Measurements from ENCODE around the gene SGMS1. TPM values are rescaled to one million over a fixed set of nuclear protein-coding genes. Genes with fewer than 3 reads are reported as not detected.

Gene SGMS1
- total RNA-seq, 1 experiment from 2014 or later = 20.4 TPM

DNA sequence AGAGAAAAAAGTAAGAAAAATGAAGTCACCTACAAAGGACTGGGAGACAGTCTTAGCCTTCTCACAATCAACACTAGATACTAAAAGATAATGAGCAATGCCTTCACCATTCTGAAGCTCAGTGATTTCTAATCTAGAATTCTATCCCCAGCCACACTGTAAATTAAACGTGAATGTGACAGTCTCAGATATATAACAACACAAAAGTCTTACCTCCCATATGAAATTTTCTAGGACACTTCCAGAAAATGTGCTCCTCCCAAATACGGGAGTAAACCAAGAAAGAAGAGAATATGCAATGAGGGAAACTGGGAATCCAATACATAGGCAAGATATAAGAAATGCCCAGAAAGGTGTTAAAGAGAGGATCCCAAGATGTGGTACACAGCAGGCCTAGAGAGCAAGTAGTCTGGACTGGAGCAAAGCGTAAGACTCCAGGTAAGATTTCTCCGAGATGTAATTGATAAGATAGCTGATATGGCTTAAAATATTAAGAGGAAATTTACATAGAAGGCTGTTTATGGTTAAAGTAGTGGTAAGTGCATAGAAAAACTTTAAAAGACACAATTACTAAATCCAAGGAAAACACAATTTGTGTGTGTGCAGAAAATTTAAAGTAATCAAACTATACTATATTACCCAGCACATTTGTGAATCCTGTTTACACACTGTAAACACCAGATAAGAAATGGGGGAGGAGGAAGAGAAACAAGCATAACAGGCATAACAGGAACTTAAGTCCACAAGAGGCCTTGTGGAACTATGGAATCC lies 44.1 kb downstream of the SGMS1 start:
- Mint-ChIP-seq H3K27me3 (ENCODE audit: low read depth) (no peaks in the 10 kb centered on the region), H3K4me1 (peaks cover 52 to 59% of the 10 kb centered on the region in 2 experiments), H3K36me3 (ENCODE audit: insufficient read depth in 1 of 3, low read depth in 3 of 3) (peaks cover 3 to 21% (median 16%) of the 10 kb centered on the region in 3 experiments), H3K4me3 (no peak overlapping the region), H3K9me3 (no peaks in the 10 kb centered on the region; a peak in 2 of 5 replicates), H3K27ac (peak overlapping the region in 1 of 3 experiments; percentile 23; a peak in 2 of 7 replicates)
- H2BK120ac ChIP-seq (ENCODE audit: low read depth, low read length, poor library complexity, severe bottlenecking) = no peak overlapping the region
- H3K23me2 ChIP-seq (ENCODE audit: insufficient read length, low read depth, low read length, poor library complexity, severe bottlenecking) = no peaks in the 10 kb centered on the region
- H3K4me1 ChIP-seq (ENCODE audit: insufficient read depth, low read length) = peaks cover 11% of the 10 kb centered on the region
- no peak overlapping the region for H3K56ac ChIP-seq (ENCODE audit: insufficient read length, low read depth, low read length)
- H3K79me1 ChIP-seq (ENCODE audit: insufficient read depth, low read depth, low read length, poor library complexity, severe bottlenecking) = peaks cover 2% of the 10 kb centered on the region
- H2BK15ac ChIP-seq (ENCODE audit: low read depth, low read length) = no peak overlapping the region
- no peak overlapping the region for H2BK12ac ChIP-seq (ENCODE audit: insufficient read length, low read depth, low read length)
- no peak overlapping the region for H3K9ac ChIP-seq (ENCODE audit: extremely low read depth, insufficient read length, low read length)
- H2AFZ ChIP-seq (ENCODE audit: low read length) = no peak overlapping the region
- no peak overlapping the region for H3T11ph ChIP-seq (ENCODE audit: low read length)
- TF ChIP-seq, protein P1, sequence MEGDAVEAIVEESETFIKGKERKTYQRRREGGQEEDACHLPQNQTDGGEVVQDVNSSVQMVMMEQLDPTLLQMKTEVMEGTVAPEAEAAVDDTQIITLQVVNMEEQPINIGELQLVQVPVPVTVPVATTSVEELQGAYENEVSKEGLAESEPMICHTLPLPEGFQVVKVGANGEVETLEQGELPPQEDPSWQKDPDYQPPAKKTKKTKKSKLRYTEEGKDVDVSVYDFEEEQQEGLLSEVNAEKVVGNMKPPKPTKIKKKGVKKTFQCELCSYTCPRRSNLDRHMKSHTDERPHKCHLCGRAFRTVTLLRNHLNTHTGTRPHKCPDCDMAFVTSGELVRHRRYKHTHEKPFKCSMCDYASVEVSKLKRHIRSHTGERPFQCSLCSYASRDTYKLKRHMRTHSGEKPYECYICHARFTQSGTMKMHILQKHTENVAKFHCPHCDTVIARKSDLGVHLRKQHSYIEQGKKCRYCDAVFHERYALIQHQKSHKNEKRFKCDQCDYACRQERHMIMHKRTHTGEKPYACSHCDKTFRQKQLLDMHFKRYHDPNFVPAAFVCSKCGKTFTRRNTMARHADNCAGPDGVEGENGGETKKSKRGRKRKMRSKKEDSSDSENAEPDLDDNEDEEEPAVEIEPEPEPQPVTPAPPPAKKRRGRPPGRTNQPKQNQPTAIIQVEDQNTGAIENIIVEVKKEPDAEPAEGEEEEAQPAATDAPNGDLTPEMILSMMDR (conservative IDR thresholded peaks at IDR 0.05) = no peak
- H3K4me2 ChIP-seq (ENCODE audit: insufficient read depth, insufficient read length, low read length) = no peak overlapping the region
- no peak overlapping the region for H3K23ac ChIP-seq (ENCODE audit: insufficient read length, low read depth, low read length)
- H3K14ac ChIP-seq (ENCODE audit: insufficient read depth, low read length) = no peak overlapping the region
- no peak overlapping the region for H4K5ac ChIP-seq (ENCODE audit: insufficient read length, low read depth, low read length)
- no peak overlapping the region for H3K18ac ChIP-seq (ENCODE audit: insufficient read length, low read depth, low read length)
- peaks cover 6% of the 10 kb centered on the region; the same call in 1 of the 2 replicates for H3K79me2 ChIP-seq (ENCODE audit: insufficient read depth, low read length)
- H4K91ac ChIP-seq (ENCODE audit: insufficient read length, low read depth, low read length) = no peak overlapping the region
- no peak overlapping the region for H2BK20ac ChIP-seq (ENCODE audit: low read depth, low read length, poor library complexity, severe bottlenecking)
- H3K27me3 ChIP-seq (ENCODE audit: insufficient read depth, low read length) = no peaks in the 10 kb centered on the region
- H3K4ac ChIP-seq (ENCODE audit: low read depth, low read length) = no peak overlapping the region
- no peaks in the 10 kb centered on the region for H4K20me1 ChIP-seq (ENCODE audit: control insufficient read depth, insufficient read depth, insufficient read length)
- H3K9me3 ChIP-seq (ENCODE audit: control insufficient read depth, low read depth, low read length) = no peaks in the 10 kb centered on the region
- no peak overlapping the region for H3K27ac ChIP-seq (ENCODE audit: insufficient read length, low read depth, low read length)
- H4K8ac ChIP-seq (replicated peaks; ENCODE audit: insufficient read length, low read depth, low read length) = no peak overlapping the region
- no CpG with 5 or more reads among the region's 4 CpGs for WGBS (ENCODE audit: extremely low coverage, insufficient read length, low lambda C conversion rate)
- H2BK5ac ChIP-seq (ENCODE audit: insufficient read length, low read length) = no peak overlapping the region
- no peak for DNase-seq
- no peak overlapping the region for H2AK5ac ChIP-seq (ENCODE audit: insufficient read length, low read length)
